OCI-LY7 (cell line): ENCODE measurements around the gene ADPRHL1.

Experiments used
- EZH2phosphoT487 ChIP-seq: fragments of 200-600 bp; sonication (generic); IDR thresholded peaks from 2 replicates; pipeline ENCODE4 v1.6.1; 2018; ENCODE audit warnings: low read depth, borderline replicate concordance, mild to moderate bottlenecking, mixed run types, antibody characterized with exemption, low read length, moderate library complexity, mixed read lengths
- TF ChIP-seq, protein P1 (sequence below): fragments of 200-600 bp; sonication (generic); conservative IDR thresholded peaks from 2 replicates; pipeline ENCODE4 v1.5.1; 2014; ENCODE audit warnings: mild to moderate bottlenecking, antibody characterized with exemption, low read length, moderate library complexity, mixed read lengths

DNA sequence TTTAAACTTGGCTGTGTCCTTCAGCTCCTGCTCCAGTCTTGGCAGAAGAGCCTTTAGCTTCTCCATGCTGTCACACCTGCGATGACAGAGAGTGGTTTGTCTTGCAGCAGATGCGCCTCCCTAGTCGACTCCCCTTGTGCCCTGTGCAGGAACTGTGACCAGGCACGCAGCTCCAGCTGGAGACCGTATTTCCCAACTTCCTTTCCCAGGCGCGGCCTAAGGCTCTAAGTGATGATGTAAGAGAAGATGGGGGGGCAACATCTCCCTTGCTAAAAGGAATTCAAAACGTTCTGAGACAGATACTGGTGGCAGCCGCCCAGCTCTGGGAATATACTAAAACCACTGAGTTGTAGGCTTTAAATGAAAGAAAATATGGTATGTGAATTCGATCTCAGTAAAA is 20.9 kb upstream of the ADPRHL1 start:
- TF ChIP-seq, protein P1, sequence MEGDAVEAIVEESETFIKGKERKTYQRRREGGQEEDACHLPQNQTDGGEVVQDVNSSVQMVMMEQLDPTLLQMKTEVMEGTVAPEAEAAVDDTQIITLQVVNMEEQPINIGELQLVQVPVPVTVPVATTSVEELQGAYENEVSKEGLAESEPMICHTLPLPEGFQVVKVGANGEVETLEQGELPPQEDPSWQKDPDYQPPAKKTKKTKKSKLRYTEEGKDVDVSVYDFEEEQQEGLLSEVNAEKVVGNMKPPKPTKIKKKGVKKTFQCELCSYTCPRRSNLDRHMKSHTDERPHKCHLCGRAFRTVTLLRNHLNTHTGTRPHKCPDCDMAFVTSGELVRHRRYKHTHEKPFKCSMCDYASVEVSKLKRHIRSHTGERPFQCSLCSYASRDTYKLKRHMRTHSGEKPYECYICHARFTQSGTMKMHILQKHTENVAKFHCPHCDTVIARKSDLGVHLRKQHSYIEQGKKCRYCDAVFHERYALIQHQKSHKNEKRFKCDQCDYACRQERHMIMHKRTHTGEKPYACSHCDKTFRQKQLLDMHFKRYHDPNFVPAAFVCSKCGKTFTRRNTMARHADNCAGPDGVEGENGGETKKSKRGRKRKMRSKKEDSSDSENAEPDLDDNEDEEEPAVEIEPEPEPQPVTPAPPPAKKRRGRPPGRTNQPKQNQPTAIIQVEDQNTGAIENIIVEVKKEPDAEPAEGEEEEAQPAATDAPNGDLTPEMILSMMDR, result no peak
- no peak for TF ChIP-seq EZH2phosphoT487
